ENCODE results near the gene RGS6. TPM values are rescaled to one million over a fixed set of nuclear protein-coding genes. Genes with fewer than 3 reads are reported as not detected.

Gene RGS6
- total and polyA plus RNA-seq, 7 donors, result 0.79 to 8.0 (median 1.6) TPM; not detected in 2

DNA sequence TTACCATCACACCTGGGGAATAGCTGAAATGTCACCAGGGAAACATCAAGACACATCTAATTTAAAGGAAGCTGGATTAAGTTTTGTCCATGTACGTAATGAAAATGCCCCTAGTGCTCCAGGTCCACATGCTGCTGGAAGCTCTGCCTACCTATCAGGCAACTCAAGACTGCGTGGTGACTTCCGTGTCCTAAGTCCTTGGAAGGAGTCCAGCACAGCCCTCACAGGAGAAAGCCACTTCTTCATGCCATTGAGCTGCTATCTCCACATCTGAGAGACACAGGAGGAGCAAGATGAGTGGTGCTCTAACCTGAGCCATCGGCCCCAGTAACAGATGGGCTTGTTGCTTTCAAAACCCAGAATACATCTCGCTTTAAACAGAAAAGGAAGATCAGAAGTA, 645.3 kb downstream of the RGS6 start:
- peak; percentile 15 for DNase-seq
- H3K36me3 ChIP-seq, result no peaks in the 10 kb centered on the region

GRCh38 chr14:72578514-72578913, 646.3 kb downstream of the RGS6 start:
- DNase-seq, result peak; percentile 10
- intact Hi-C loops (cut with DNase I), result no loop called here
- Histone ChIP-seq H3K9me3 (no peaks in the 10 kb centered on the region), H3K4me3 (no peak overlapping the region), H3K27me3 (no peaks in the 10 kb centered on the region), H3K36me3 (no peaks in the 10 kb centered on the region), H3K27ac (no peak overlapping the region), H3K4me1 (no peaks in the 10 kb centered on the region)
- TF ChIP-seq, protein P1, sequence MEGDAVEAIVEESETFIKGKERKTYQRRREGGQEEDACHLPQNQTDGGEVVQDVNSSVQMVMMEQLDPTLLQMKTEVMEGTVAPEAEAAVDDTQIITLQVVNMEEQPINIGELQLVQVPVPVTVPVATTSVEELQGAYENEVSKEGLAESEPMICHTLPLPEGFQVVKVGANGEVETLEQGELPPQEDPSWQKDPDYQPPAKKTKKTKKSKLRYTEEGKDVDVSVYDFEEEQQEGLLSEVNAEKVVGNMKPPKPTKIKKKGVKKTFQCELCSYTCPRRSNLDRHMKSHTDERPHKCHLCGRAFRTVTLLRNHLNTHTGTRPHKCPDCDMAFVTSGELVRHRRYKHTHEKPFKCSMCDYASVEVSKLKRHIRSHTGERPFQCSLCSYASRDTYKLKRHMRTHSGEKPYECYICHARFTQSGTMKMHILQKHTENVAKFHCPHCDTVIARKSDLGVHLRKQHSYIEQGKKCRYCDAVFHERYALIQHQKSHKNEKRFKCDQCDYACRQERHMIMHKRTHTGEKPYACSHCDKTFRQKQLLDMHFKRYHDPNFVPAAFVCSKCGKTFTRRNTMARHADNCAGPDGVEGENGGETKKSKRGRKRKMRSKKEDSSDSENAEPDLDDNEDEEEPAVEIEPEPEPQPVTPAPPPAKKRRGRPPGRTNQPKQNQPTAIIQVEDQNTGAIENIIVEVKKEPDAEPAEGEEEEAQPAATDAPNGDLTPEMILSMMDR (IDR thresholded peaks at IDR 0.05), result no peak
- no peak for TF ChIP-seq POLR2AphosphoS5 (IDR thresholded peaks at IDR 0.05)
- no peak for TF ChIP-seq EP300 (IDR thresholded peaks at IDR 0.05)
- TF ChIP-seq POLR2A (IDR thresholded peaks at IDR 0.05), result no peak
- 87 to 90% methylated on average over 5 of the region's 5 CpGs for WGBS, 2 donors

More for the DNA sequence above, 645.3 kb downstream of the RGS6 start:
- H3K4me3 ChIP-seq, result no peak overlapping the region
- intact Hi-C loops (cut with DNase I), result no loop called here
- WGBS, 2 donors, result 82 to 83% methylated on average over 5 of the region's 5 CpGs
- TF ChIP-seq EP300 (IDR thresholded peaks at IDR 0.05) (no peak), POLR2AphosphoS5 (IDR thresholded peaks at IDR 0.05) (no peak), POLR2A (IDR thresholded peaks at IDR 0.05) (no peak)
- TF ChIP-seq, protein P1 (IDR thresholded peaks at IDR 0.05), result no peak
- H3K27me3 ChIP-seq, result no peaks in the 10 kb centered on the region
- H3K27ac ChIP-seq, result no peak overlapping the region
- no peaks in the 10 kb centered on the region for H3K9me3 ChIP-seq
- no peaks in the 10 kb centered on the region for H3K4me1 ChIP-seq

GRCh38 chr14:72582582-72582981, 650.4 kb downstream of the RGS6 start:
- TF ChIP-seq POLR2A (IDR thresholded peaks at IDR 0.05) (no peak), EP300 (IDR thresholded peaks at IDR 0.05) (no peak), POLR2AphosphoS5 (IDR thresholded peaks at IDR 0.05) (no peak)
- TF ChIP-seq, protein P1 (IDR thresholded peaks at IDR 0.05), result no peak
- Histone ChIP-seq H3K27ac (no peak overlapping the region), H3K36me3 (no peaks in the 10 kb centered on the region), H3K4me3 (no peak overlapping the region), H3K9me3 (no peaks in the 10 kb centered on the region), H3K27me3 (no peaks in the 10 kb centered on the region), H3K4me1 (no peaks in the 10 kb centered on the region)
- DNase-seq, result no peak
- WGBS, 2 donors, result 82 to 86% methylated on average over 1 of the region's 1 CpG
- intact Hi-C loops (cut with DNase I), result no loop called here

- no peaks in the 10 kb centered on the region for H3K27me3 ChIP-seq
- no peaks in the 10 kb centered on the region for H3K9me3 ChIP-seq
- TF ChIP-seq EP300 (IDR thresholded peaks at IDR 0.05) (no peak), POLR2A (IDR thresholded peaks at IDR 0.05) (no peak), POLR2AphosphoS5 (IDR thresholded peaks at IDR 0.05) (no peak)
- TF ChIP-seq, protein P1 (IDR thresholded peaks at IDR 0.05), result no peak
- H3K27ac ChIP-seq, result no peak overlapping the region
- peak; percentile 26 for DNase-seq
- intact Hi-C loops (cut with DNase I), result no loop called here
- H3K4me1 ChIP-seq, result no peaks in the 10 kb centered on the region
- H3K4me3 ChIP-seq, result no peak overlapping the region
- no peaks in the 10 kb centered on the region for H3K36me3 ChIP-seq
- 93 to 95% methylated on average over 5 of the region's 5 CpGs for WGBS, 2 donors
Observed at GRCh38 chr14:72583316-72584272, 651.4 kb downstream of the RGS6 start.
